ENCODE results near the gene IRF1.

Gene IRF1

GRCh38 chr5:132470596-132470995, 20.0 kb downstream of the IRF1 start:
- DNase-seq (ENCODE audit: low spot score) = no peak
- in situ Hi-C loops (cut with MboI; ENCODE audit: low sequenced_read_pairs, unreplicated experiment) = no loop called here
- TF ChIP-seq CTCF (IDR thresholded peaks at IDR 0.05; ENCODE audit: borderline replicate concordance, control extremely low read depth, extremely low read depth, insufficient read depth, missing control alignments) = no peak

- no peak for TF ChIP-seq CTCF (IDR thresholded peaks at IDR 0.05; ENCODE audit: borderline replicate concordance, control extremely low read depth, extremely low read depth, insufficient read depth, missing control alignments)
- no peak for DNase-seq (ENCODE audit: low spot score)
- in situ Hi-C loops (cut with MboI; ENCODE audit: low sequenced_read_pairs, unreplicated experiment) = no loop called here
These were observed 20.6 kb downstream of the IRF1 start for GRCh38 chr5:132470010-132470392.

- in situ Hi-C loops (cut with MboI; ENCODE audit: low sequenced_read_pairs, unreplicated experiment) = no loop called here
- TF ChIP-seq CTCF (IDR thresholded peaks at IDR 0.05; ENCODE audit: borderline replicate concordance, control extremely low read depth, extremely low read depth, insufficient read depth, missing control alignments) = no peak
These were observed 21.1 kb downstream of the IRF1 start for GRCh38 chr5:132469380-132470009.

GRCh38 chr5:132468656-132469379, 21.8 kb downstream of the IRF1 start:
- DNase-seq (ENCODE audit: low spot score) = no peak
- in situ Hi-C loops (cut with MboI; ENCODE audit: low sequenced_read_pairs, unreplicated experiment) = no loop called here
- no peak for TF ChIP-seq CTCF (IDR thresholded peaks at IDR 0.05; ENCODE audit: borderline replicate concordance, control extremely low read depth, extremely low read depth, insufficient read depth, missing control alignments)

More at GRCh38 chr5:132469380-132470009, 21.1 kb downstream of the IRF1 start:
- DNase-seq (ENCODE audit: low spot score) = no peak

GRCh38 chr5:132467287-132467984, 23.1 kb downstream of the IRF1 start:
- TF ChIP-seq CTCF (IDR thresholded peaks at IDR 0.05; ENCODE audit: borderline replicate concordance, control extremely low read depth, extremely low read depth, insufficient read depth, missing control alignments) = no peak
- DNase-seq (ENCODE audit: low spot score) = no peak
- in situ Hi-C loops (cut with MboI; ENCODE audit: low sequenced_read_pairs, unreplicated experiment) = no loop called here

GRCh38 chr5:132466433-132467286, 23.9 kb downstream of the IRF1 start:
- peak; percentile 81 for DNase-seq (ENCODE audit: low spot score)
- no peak for TF ChIP-seq CTCF (IDR thresholded peaks at IDR 0.05; ENCODE audit: borderline replicate concordance, control extremely low read depth, extremely low read depth, insufficient read depth, missing control alignments)
- in situ Hi-C loops (cut with MboI; ENCODE audit: low sequenced_read_pairs, unreplicated experiment) = no loop called here
